ENCODE results near the gene MIF.
"Not testable (repeated sequence)": the region's sequence is repeated elsewhere in the genome, so short reads cannot be mapped to it uniquely, and the experiment has no call there.

The MIF gene

DNA sequence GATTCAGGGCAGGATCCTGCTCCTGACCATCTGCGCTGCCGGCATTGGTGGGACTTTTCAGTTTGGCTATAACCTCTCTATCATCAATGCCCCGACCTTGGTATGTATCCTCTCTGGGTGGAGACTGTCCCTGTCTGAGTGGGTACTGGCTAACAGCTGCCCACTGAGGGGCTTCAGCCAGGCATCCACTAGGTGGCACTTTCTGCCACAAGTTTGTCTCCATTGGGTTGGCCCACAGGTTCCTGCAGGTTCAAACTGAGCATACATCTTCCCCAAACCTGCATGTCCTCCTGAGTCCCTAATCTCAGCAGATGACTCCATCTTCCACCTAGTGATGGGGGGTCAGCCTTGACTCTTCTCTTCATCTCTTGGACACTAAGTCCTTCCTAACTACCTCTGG is 32.1 kb upstream of the MIF start:
- no peak for DNase-seq (ENCODE audit: low spot score)
- TF ChIP-seq, protein P1, sequence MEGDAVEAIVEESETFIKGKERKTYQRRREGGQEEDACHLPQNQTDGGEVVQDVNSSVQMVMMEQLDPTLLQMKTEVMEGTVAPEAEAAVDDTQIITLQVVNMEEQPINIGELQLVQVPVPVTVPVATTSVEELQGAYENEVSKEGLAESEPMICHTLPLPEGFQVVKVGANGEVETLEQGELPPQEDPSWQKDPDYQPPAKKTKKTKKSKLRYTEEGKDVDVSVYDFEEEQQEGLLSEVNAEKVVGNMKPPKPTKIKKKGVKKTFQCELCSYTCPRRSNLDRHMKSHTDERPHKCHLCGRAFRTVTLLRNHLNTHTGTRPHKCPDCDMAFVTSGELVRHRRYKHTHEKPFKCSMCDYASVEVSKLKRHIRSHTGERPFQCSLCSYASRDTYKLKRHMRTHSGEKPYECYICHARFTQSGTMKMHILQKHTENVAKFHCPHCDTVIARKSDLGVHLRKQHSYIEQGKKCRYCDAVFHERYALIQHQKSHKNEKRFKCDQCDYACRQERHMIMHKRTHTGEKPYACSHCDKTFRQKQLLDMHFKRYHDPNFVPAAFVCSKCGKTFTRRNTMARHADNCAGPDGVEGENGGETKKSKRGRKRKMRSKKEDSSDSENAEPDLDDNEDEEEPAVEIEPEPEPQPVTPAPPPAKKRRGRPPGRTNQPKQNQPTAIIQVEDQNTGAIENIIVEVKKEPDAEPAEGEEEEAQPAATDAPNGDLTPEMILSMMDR (IDR thresholded peaks at IDR 0.05) = no peak
- no peak overlapping the region for H3K27ac ChIP-seq
- H3K4me3 ChIP-seq = no peak overlapping the region

DNA sequence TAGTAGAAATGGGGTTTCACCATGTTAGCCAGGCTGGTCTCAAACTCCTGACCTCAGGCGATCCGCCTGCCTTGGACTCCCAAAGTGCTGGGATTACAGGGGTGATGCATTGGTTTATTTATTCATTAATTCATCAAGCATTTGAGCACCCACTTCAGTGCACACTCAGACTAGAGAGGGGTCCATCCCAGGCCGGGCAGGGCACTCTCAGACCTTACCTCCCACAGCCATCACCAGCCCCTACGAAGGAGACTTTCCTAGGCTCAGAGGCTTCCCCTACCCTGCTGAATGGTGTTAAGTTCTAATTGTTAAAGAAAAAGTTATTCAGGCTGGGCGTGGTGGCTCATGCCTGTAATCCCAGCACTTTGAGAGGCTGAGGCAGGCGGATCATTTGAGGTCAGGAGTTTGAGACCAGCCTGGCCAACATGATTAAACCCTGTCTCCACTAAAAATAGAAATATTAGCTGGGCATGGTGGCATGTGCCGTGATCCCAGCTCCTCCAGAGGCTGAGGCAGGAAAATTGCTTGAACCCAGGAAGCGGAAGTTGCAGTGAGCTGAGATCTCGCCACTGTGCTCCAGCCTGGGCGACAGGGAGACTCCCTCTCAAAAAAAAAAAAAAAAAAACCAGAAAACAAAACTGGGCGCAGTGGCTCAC is 29.6 kb upstream of the MIF start:
- not testable (repeated sequence) for DNase-seq (ENCODE audit: low spot score); H3K4me3 ChIP-seq; H3K27ac ChIP-seq

DNA sequence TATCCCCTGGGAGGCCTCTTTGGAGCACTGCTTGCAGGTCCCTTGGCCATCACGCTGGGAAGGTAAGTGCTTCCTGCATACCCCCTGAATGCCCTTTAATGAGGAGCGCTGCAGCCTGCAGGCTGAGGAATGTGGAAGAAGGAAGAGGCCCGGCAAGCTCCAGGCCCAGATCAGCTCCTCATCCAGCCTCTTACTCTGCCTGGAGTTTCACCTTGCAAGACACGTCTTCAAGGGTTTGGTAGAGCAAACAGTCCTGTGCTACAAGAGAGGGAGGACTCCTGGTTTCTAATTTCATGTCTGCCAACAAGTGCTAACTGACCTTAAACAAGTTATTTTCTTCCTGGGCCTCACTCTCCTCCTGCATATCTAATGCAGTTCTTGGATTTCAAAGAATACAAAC is 25.6 kb upstream of the MIF start:
- TF ChIP-seq, protein P1 (IDR thresholded peaks at IDR 0.05) = no peak
- H3K27ac ChIP-seq = no peak overlapping the region
- DNase-seq (ENCODE audit: low spot score) = no peak
- H3K4me3 ChIP-seq = no peak overlapping the region

DNA sequence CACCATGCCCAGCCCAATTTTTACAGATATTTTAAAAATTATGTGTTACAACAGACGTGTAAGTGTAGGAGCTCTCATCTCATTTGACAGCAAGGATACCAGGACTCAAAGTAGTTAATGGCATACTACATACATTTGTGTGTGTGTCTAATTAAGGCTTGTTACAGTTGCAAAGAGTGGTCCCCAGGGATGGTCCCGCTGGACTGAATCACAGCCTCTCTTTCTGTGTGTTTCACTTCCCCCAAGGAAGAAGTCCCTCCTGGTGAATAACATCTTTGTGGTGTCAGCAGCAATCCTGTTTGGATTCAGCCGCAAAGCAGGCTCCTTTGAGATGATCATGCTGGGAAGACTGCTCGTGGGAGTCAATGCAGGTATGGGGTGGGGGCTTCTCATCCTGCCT is 19.3 kb upstream of the MIF start:
- no peak overlapping the region for H3K27ac ChIP-seq
- DNase-seq (ENCODE audit: low spot score) = no peak
- TF ChIP-seq, protein P1 (IDR thresholded peaks at IDR 0.05) = no peak

DNA sequence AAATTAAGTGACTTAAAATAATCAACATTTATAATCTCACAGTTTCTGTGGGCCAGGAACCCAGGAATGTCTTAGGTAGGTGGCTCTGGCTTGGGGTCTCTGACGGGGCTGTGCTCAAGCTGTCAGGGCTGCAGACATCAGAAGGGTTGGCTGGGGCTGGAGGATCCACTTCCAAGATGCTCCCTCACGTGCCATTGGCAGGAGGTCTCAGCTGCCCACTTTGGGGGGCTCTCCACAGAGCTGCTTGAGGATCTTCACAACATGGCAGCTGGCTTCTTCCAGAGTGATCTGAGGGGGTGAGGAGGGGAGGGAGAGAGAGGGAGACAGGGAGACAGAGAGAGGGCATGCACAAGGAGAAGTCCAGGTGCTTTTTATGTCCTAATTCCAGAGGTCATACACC is 18.4 kb upstream of the MIF start:
- TF ChIP-seq, protein P1 (IDR thresholded peaks at IDR 0.05) = no peak
- Histone ChIP-seq H3K4me3 (no peak overlapping the region), H3K27ac (no peak overlapping the region)
- no peak for DNase-seq (ENCODE audit: low spot score)

More for the DNA sequence above, 19.3 kb upstream of the MIF start:
- H3K4me3 ChIP-seq = no peak overlapping the region

DNA sequence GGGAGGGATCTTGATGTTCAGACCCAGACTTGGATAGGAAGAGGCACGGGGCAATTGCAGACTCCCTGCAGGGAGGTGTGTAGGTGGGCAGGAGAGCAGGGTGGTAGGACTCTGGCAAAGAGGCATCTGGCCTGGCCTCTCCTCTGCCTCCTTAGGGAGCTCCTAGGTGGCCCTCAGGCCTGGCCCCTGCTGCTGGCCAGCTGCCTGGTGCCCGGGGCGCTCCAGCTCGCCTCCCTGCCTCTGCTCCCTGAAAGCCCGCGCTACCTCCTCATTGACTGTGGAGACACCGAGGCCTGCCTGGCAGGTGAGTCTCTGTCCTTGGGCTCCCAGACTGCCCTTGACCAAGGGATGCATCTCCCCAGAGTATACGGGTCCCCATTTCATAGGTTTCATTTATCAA is 16.6 kb upstream of the MIF start:
- Histone ChIP-seq H3K27ac (no peak overlapping the region), H3K4me3 (no peak overlapping the region)
- TF ChIP-seq, protein P1 (IDR thresholded peaks at IDR 0.05) = no peak
- DNase-seq (ENCODE audit: low spot score) = no peak

DNA sequence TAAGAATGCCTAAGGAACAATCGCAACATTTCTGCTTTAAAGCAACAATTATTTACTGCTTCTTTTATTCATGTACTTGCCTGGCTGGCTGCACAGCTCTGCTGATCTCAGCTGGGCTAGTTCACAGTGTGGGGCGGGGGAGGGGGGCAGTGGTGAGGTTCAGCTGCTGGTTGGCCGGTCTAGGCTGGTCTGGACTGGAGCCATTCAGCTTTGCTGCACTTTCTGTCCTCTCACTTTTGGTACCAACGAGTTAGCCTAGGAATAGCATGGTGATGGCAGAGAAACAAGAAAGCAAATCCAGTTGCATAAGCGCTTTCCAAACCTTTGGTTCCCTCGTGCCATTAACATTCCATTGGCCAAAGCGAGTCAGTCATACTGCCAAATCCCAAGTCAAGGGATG is 16.0 kb upstream of the MIF start:
- no peak for DNase-seq (ENCODE audit: low spot score)
- TF ChIP-seq, protein P1 (IDR thresholded peaks at IDR 0.05) = no peak
- no peak overlapping the region for H3K27ac ChIP-seq
- no peak overlapping the region for H3K4me3 ChIP-seq

All from coronary artery (tissue), 2 donors.